ENCODE results near the gene SLC8A2.

DNA sequence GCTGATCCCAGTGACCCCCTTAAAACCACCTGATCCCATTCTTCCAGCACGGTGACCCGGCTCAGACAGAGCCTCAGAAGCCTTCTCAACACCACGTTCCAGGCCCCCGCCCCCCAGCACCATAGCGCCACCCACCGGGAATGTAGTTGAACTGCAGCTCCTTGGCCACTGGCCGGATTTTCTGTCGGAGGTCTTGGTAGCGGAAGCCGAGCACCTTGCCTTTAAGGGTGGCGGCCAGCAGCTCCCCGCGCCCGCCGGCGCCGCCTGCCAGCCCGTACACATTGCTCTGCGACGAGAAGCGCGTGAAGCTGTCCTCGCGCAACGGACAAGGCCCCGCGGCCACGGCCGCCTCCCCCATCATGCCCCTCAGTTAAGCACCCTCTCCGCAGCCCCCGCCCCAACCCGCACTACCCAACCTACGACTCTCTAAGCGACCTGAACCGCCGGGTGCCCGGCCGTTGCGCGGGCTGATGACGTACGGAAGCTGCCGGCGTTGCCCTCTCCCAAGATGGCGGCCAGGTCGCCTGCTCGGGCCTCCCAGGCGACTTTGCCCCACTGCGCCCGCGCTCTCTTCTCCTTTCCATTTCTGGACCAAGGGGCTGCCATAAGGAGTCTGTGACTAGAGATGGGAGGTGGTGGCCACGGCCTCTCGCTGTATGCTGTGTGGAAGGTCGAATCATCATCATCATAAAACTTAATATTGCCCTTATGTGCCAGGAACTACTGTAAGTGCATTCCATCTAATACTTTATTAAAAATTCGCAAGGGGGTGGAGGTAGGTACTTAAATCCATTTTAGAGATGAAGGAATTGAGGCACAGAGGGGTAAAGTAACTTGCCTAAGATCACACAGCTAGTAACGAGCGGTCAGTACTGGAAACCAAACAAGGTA lies 12.4 kb upstream of the SLC8A2 start, which contains the start of gene KPTN:
- no peak for TF ChIP-seq SIN3A (IDR thresholded peaks at IDR 0.05; ENCODE audit: borderline replicate concordance, insufficient read depth, low read depth, low read length)
- TF ChIP-seq, protein P1, sequence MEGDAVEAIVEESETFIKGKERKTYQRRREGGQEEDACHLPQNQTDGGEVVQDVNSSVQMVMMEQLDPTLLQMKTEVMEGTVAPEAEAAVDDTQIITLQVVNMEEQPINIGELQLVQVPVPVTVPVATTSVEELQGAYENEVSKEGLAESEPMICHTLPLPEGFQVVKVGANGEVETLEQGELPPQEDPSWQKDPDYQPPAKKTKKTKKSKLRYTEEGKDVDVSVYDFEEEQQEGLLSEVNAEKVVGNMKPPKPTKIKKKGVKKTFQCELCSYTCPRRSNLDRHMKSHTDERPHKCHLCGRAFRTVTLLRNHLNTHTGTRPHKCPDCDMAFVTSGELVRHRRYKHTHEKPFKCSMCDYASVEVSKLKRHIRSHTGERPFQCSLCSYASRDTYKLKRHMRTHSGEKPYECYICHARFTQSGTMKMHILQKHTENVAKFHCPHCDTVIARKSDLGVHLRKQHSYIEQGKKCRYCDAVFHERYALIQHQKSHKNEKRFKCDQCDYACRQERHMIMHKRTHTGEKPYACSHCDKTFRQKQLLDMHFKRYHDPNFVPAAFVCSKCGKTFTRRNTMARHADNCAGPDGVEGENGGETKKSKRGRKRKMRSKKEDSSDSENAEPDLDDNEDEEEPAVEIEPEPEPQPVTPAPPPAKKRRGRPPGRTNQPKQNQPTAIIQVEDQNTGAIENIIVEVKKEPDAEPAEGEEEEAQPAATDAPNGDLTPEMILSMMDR (IDR thresholded peaks at IDR 0.05), result peak; percentile 94
- no peak for TF ChIP-seq TCF7L2 (IDR thresholded peaks at IDR 0.05; ENCODE audit: low read depth, low read length)
- no peak for TF ChIP-seq POLR2AphosphoS5 (IDR thresholded peaks at IDR 0.05; ENCODE audit: low read depth, low read length)
- TF ChIP-seq, protein P2, sequence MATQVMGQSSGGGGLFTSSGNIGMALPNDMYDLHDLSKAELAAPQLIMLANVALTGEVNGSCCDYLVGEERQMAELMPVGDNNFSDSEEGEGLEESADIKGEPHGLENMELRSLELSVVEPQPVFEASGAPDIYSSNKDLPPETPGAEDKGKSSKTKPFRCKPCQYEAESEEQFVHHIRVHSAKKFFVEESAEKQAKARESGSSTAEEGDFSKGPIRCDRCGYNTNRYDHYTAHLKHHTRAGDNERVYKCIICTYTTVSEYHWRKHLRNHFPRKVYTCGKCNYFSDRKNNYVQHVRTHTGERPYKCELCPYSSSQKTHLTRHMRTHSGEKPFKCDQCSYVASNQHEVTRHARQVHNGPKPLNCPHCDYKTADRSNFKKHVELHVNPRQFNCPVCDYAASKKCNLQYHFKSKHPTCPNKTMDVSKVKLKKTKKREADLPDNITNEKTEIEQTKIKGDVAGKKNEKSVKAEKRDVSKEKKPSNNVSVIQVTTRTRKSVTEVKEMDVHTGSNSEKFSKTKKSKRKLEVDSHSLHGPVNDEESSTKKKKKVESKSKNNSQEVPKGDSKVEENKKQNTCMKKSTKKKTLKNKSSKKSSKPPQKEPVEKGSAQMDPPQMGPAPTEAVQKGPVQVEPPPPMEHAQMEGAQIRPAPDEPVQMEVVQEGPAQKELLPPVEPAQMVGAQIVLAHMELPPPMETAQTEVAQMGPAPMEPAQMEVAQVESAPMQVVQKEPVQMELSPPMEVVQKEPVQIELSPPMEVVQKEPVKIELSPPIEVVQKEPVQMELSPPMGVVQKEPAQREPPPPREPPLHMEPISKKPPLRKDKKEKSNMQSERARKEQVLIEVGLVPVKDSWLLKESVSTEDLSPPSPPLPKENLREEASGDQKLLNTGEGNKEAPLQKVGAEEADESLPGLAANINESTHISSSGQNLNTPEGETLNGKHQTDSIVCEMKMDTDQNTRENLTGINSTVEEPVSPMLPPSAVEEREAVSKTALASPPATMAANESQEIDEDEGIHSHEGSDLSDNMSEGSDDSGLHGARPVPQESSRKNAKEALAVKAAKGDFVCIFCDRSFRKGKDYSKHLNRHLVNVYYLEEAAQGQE (IDR thresholded peaks at IDR 0.05; ENCODE audit: insufficient read depth in 1 of 2, low read depth in 2 of 2, low read length in 1 of 2), result no peak

Data from Panc1 (cell line).